GM23248 (cell line): Measurements from ENCODE around the gene RC3H2.

Experiments used
- EZH2 ChIP-seq: fragments of 200-600 bp; sonication (generic); IDR thresholded peaks from 2 replicates; pipeline ENCODE4 v1.6.1; 2018; ENCODE audit warnings: antibody characterized with exemption, mild to moderate bottlenecking; ENCODE audit not compliant: insufficient read depth, poor library complexity, severe bottlenecking
- EZH2phosphoT487 ChIP-seq: fragments of 200-600 bp; sonication (generic); IDR thresholded peaks from 2 replicates; pipeline ENCODE4 v1.6.1; 2018; ENCODE audit warnings: antibody characterized with exemption, moderate library complexity, mild to moderate bottlenecking, low read depth; ENCODE audit not compliant: insufficient read depth

DNA sequence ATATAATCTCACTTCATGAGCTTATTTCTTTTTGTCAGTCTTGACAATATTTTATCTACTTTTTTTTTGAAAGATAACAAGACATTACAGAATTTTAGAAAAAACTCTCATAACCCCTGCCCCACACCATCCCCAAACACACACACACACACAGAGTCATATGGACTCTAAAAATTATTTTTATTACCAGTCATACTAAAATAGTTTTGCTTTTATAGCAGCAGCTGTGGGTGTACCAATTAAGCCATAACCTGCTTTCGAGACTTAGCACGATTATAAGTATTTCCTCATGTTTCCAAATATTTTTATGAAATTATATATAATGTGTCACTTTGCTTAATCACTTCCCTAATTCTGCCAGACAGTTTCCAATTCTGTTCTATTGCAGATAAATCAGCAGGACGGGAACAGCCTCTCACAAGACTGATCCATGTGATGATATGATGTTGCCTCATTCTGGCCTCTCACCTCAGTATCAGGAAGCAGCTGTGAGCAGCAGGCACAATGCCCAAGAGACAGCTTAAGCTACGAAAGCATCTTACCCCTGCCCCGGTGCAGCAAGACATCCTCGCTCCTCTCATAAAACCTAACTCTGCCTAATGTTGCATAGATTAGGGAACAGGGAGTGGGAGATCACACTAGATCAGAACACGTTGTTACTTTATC lies 83.7 kb downstream of the RC3H2 start:
- TF ChIP-seq EZH2 (no peak), EZH2phosphoT487 (no peak)
